ENCODE measurements around the gene CTNNAL1. TPM values are rescaled to one million over a fixed set of nuclear protein-coding genes. Genes with fewer than 3 reads are reported as not detected.
A peak's percentile ranks its signal among the peaks of the same experiment; 100 is the strongest.

Gene CTNNAL1
- total RNA-seq, 1 donor from 2014 or later = 13.7 TPM

GRCh38 chr9:108960331-108960730 is 53.0 kb downstream of the CTNNAL1 start:
- TF ChIP-seq CTCF (IDR thresholded peaks at IDR 0.05; ENCODE audit: partially characterized antibody, unreplicated experiment) = no peak
- Mint-ChIP-seq H3K9me3 (ENCODE audit: unreplicated experiment) (no peaks in the 10 kb centered on the region), H3K4me1 (ENCODE audit: low read depth, unreplicated experiment) (peaks cover 2% of the 10 kb centered on the region), H3K4me3 (ENCODE audit: unreplicated experiment) (no peak overlapping the region), H3K27ac (ENCODE audit: unreplicated experiment) (no peak overlapping the region), H3K36me3 (ENCODE audit: unreplicated experiment) (no peaks in the 10 kb centered on the region), H3K27me3 (ENCODE audit: unreplicated experiment) (no peaks in the 10 kb centered on the region)
- DNase-seq = no peak

GRCh38 chr9:108956631-108957026 is 56.7 kb downstream of the CTNNAL1 start:
- H3K4me3 Mint-ChIP-seq (ENCODE audit: unreplicated experiment) = no peak overlapping the region

GRCh38 chr9:108956022-108956630 is 57.2 kb downstream of the CTNNAL1 start:
- no peaks in the 10 kb centered on the region for H3K9me3 Mint-ChIP-seq (ENCODE audit: unreplicated experiment)
- no peak for TF ChIP-seq CTCF (IDR thresholded peaks at IDR 0.05; ENCODE audit: partially characterized antibody, unreplicated experiment)
- H3K36me3 Mint-ChIP-seq (ENCODE audit: unreplicated experiment) = no peaks in the 10 kb centered on the region
- no peaks in the 10 kb centered on the region for H3K27me3 Mint-ChIP-seq (ENCODE audit: unreplicated experiment)
- DNase-seq = no peak
- H3K4me1 Mint-ChIP-seq (ENCODE audit: low read depth, unreplicated experiment) = peaks cover 2% of the 10 kb centered on the region
- H3K4me3 Mint-ChIP-seq (ENCODE audit: unreplicated experiment) = no peak overlapping the region
- H3K27ac Mint-ChIP-seq (ENCODE audit: unreplicated experiment) = no peak overlapping the region

More at GRCh38 chr9:108956631-108957026, 56.7 kb downstream of the CTNNAL1 start:
- no peak overlapping the region for H3K27ac Mint-ChIP-seq (ENCODE audit: unreplicated experiment)
- no peaks in the 10 kb centered on the region for H3K36me3 Mint-ChIP-seq (ENCODE audit: unreplicated experiment)
- no peak for DNase-seq
- no peaks in the 10 kb centered on the region for H3K27me3 Mint-ChIP-seq (ENCODE audit: unreplicated experiment)
- TF ChIP-seq CTCF (IDR thresholded peaks at IDR 0.05; ENCODE audit: partially characterized antibody, unreplicated experiment) = no peak
- H3K9me3 Mint-ChIP-seq (ENCODE audit: unreplicated experiment) = no peaks in the 10 kb centered on the region
- peaks cover 2% of the 10 kb centered on the region for H3K4me1 Mint-ChIP-seq (ENCODE audit: low read depth, unreplicated experiment)

- no peak for DNase-seq
- H3K4me3 Mint-ChIP-seq (ENCODE audit: unreplicated experiment) = no peak overlapping the region
- no peaks in the 10 kb centered on the region for H3K36me3 Mint-ChIP-seq (ENCODE audit: unreplicated experiment)
- H3K4me1 Mint-ChIP-seq (ENCODE audit: low read depth, unreplicated experiment) = no peaks in the 10 kb centered on the region
- peak; percentile 71 for TF ChIP-seq CTCF (IDR thresholded peaks at IDR 0.05; ENCODE audit: partially characterized antibody, unreplicated experiment)
- H3K27ac Mint-ChIP-seq (ENCODE audit: unreplicated experiment) = no peak overlapping the region
- no peaks in the 10 kb centered on the region for H3K27me3 Mint-ChIP-seq (ENCODE audit: unreplicated experiment)
- H3K9me3 Mint-ChIP-seq (ENCODE audit: unreplicated experiment) = no peaks in the 10 kb centered on the region
Measured at GRCh38 chr9:108953983-108954574, 59.2 kb downstream of the CTNNAL1 start.

- Mint-ChIP-seq H3K36me3 (ENCODE audit: unreplicated experiment) (no peaks in the 10 kb centered on the region), H3K9me3 (ENCODE audit: unreplicated experiment) (peaks cover 2% of the 10 kb centered on the region), H3K4me3 (ENCODE audit: unreplicated experiment) (no peak overlapping the region), H3K4me1 (ENCODE audit: low read depth, unreplicated experiment) (no peaks in the 10 kb centered on the region), H3K27ac (ENCODE audit: unreplicated experiment) (no peak overlapping the region), H3K27me3 (ENCODE audit: unreplicated experiment) (no peaks in the 10 kb centered on the region)
- no peak for TF ChIP-seq CTCF (IDR thresholded peaks at IDR 0.05; ENCODE audit: partially characterized antibody, unreplicated experiment)
- DNase-seq = no peak
Measured at GRCh38 chr9:108951578-108951977, 61.7 kb downstream of the CTNNAL1 start.
